IMR-90 (cell line): ENCODE measurements around the gene SDC1. TPM values are rescaled to one million over a fixed set of nuclear protein-coding genes. Genes with fewer than 3 reads are reported as not detected.

ENCODE experiments used
- ATAC-seq: fragments of 200-7000 bp; cut with Tn5 transposase; 2 replicates; pipeline ENCODE4 v1.9.1; 2020; ENCODE audit warnings: low read depth, mild to moderate bottlenecking, moderate library complexity
- BruUV-seq: library from RNA; stranded (reverse); fragments of 400-500 nt; replicated peaks from 2 replicates; lab custom pipeline; 2021; lab: Mats Ljungman, UMichigan
- CTCF ChIA-PET: fragments of 300-600 bp; formaldehyde crosslinking; extraction: SDS; loops from one replicate; lab custom pipeline; 2021; ENCODE audit warnings: antibody characterized with exemption; lab: Yijun Ruan, JAX
- POLR2A ChIA-PET: fragments of 300-600 bp; sonication (Branson Sonifier 250); formaldehyde crosslinking; loops from one replicate; lab custom pipeline; 2022; ENCODE audit warnings: antibody characterized with exemption; ENCODE audit not compliant: unreplicated experiment; lab: Charles Lee
- DNase-seq: peaks from one replicate; pipeline ENCODE4 v3.0.0; 2013
- H2AFZ ChIP-seq: replicated peaks from 2 replicates; pipeline ENCODE3; 2013; ENCODE audit warnings: low read length, mild to moderate bottlenecking; ENCODE audit not compliant: poor library complexity
- H2AK5ac ChIP-seq: 2 replicates; pipeline ENCODE4 v1.6.1; 2013; ENCODE audit warnings: low read depth, low read length, inconsistent platforms
- H2AK9ac ChIP-seq: replicated peaks from 2 replicates; pipeline ENCODE3; 2013; ENCODE audit warnings: mild to moderate bottlenecking, low read depth, low read length, moderate library complexity; ENCODE audit not compliant: poor library complexity
- H2BK120ac ChIP-seq: 2 replicates; pipeline ENCODE4 v1.6.1; 2013; ENCODE audit warnings: low read depth, low read length, inconsistent platforms
- H2BK15ac ChIP-seq: 3 replicates; pipeline ENCODE4 v1.6.1; 2013; ENCODE audit warnings: low read depth, low read length, inconsistent platforms
- H2BK20ac ChIP-seq: 2 replicates; pipeline ENCODE4 v1.6.1; 2013; ENCODE audit warnings: low read depth, mild to moderate bottlenecking, inconsistent platforms, low read length, moderate library complexity
- H2BK5ac ChIP-seq: 2 replicates; pipeline ENCODE4 v1.6.1; 2013; ENCODE audit warnings: mild to moderate bottlenecking, low read depth, low read length, inconsistent platforms; ENCODE audit not compliant: poor library complexity, severe bottlenecking
- H3K14ac ChIP-seq: replicated peaks from 2 replicates; pipeline ENCODE4 v1.6.1; 2013; ENCODE audit warnings: low read depth, low read length, inconsistent platforms
- H3K18ac ChIP-seq: 2 replicates; pipeline ENCODE4 v1.6.1; 2013; ENCODE audit warnings: low read depth, low read length, control low read depth
- H3K23ac ChIP-seq: 2 replicates; pipeline ENCODE4 v1.6.1; 2013; ENCODE audit warnings: low read depth, low read length, inconsistent platforms
- H3K27ac ChIP-seq: 2 replicates; pipeline ENCODE4 v1.5.1; 2013; ENCODE audit warnings: mild to moderate bottlenecking, control low read depth, low read length; ENCODE audit not compliant: insufficient read depth
- H3K27me3 ChIP-seq: 2 replicates; pipeline ENCODE4 v1.6.1; 2013; ENCODE audit warnings: low read length; ENCODE audit not compliant: control insufficient read depth, insufficient read depth
- H3K36me3 ChIP-seq: 2 replicates; pipeline ENCODE4 v1.6.1; 2013; ENCODE audit warnings: low read length, mixed read lengths; ENCODE audit not compliant: control insufficient read depth, insufficient read depth
- H3K4ac ChIP-seq: 2 replicates; pipeline ENCODE4 v1.6.1; 2013; ENCODE audit warnings: low read depth, low read length, inconsistent platforms
- H3K4me1 ChIP-seq: 2 replicates; pipeline ENCODE4 v1.6.1; 2013; ENCODE audit warnings: low read length, mixed read lengths; ENCODE audit not compliant: control insufficient read depth, insufficient read depth
- H3K4me2 ChIP-seq: 2 replicates; pipeline ENCODE4 v1.6.1; 2013; ENCODE audit warnings: low read depth, mild to moderate bottlenecking, control low read depth, low read length, moderate library complexity
- H3K4me3 ChIP-seq: 2 replicates; pipeline ENCODE4 v1.5.1; 2013; ENCODE audit warnings: low read depth, mild to moderate bottlenecking, control low read depth, low read length, moderate library complexity; ENCODE audit not compliant: insufficient read depth
- H3K56ac ChIP-seq: 2 replicates; pipeline ENCODE4 v1.6.1; 2013; ENCODE audit warnings: low read length, inconsistent platforms; ENCODE audit not compliant: insufficient read depth; ENCODE audit errors: extremely low read depth
- H3K79me1 ChIP-seq, 2 experiments: 2 replicates each; pipeline ENCODE4 v1.6.1; 2013; ENCODE audit warnings: low read length in 2 of 2, inconsistent platforms in 1 of 2, low read depth in 1 of 2
- H3K9ac ChIP-seq: 2 replicates; pipeline ENCODE4 v1.6.1; 2013; ENCODE audit warnings: low read depth, low read length, control low read depth
- H3K9me1 ChIP-seq: 2 replicates; pipeline ENCODE4 v1.6.1; 2013; ENCODE audit warnings: low read length, inconsistent platforms; ENCODE audit not compliant: insufficient read depth
- H3K9me3 ChIP-seq: 2 replicates; pipeline ENCODE4 v1.6.1; 2013; ENCODE audit warnings: low read length; ENCODE audit not compliant: control insufficient read depth, insufficient read depth
- H4K20me1 ChIP-seq: 2 replicates; pipeline ENCODE4 v1.6.1; 2013; ENCODE audit warnings: low read length, inconsistent platforms; ENCODE audit not compliant: insufficient read depth
- H4K5ac ChIP-seq: 2 replicates; pipeline ENCODE4 v1.6.1; 2013; ENCODE audit warnings: mild to moderate bottlenecking, low read depth, low read length, control low read depth
- H4K8ac ChIP-seq, 2 experiments: 2 replicates each; pipeline ENCODE4 v1.6.1; 2013; ENCODE audit warnings: low read depth in 2 of 2, low read length in 2 of 2, control low read depth in 1 of 2, inconsistent platforms in 1 of 2
- H4K91ac ChIP-seq: 2 replicates; pipeline ENCODE4 v1.6.1; 2013; ENCODE audit warnings: low read depth, low read length, inconsistent platforms; ENCODE audit not compliant: insufficient read depth
- BHLHE40 ChIP-seq: fragments of 150-350 bp; IDR thresholded peaks from 2 replicates; pipeline ENCODE4 v1.6.1; 2016; ENCODE audit warnings: mild to moderate bottlenecking, low read depth, low read length
- CEBPB ChIP-seq: IDR thresholded peaks from 2 replicates; pipeline ENCODE4 v1.6.1; 2012; ENCODE audit warnings: low read depth, low read length, improper control_type of control experiment
- CHD1 ChIP-seq: IDR thresholded peaks from 2 replicates; pipeline ENCODE4 v1.6.1; 2012; ENCODE audit warnings: low read depth, low read length, improper control_type of control experiment
- FOS ChIP-seq: fragments of 150-350 bp; IDR thresholded peaks from 2 replicates; pipeline ENCODE4 v1.6.1; 2016; ENCODE audit warnings: low read depth, low read length
- MAFK ChIP-seq: IDR thresholded peaks from 2 replicates; pipeline ENCODE4 v1.6.1; 2012; ENCODE audit warnings: low read depth, low read length, improper control_type of control experiment
- MAZ ChIP-seq: IDR thresholded peaks from 2 replicates; pipeline ENCODE4 v1.6.1; 2012; ENCODE audit warnings: low read depth, mild to moderate bottlenecking, low read length, improper control_type of control experiment, moderate library complexity, borderline replicate concordance
- MXI1 ChIP-seq: IDR thresholded peaks from 2 replicates; pipeline ENCODE4 v1.6.1; 2012; ENCODE audit warnings: low read depth, mild to moderate bottlenecking, low read length, moderate library complexity, borderline replicate concordance
- NFE2L2 ChIP-seq: fragments of 150-350 bp; IDR thresholded peaks from 2 replicates; pipeline ENCODE4 v1.6.1; 2016; ENCODE audit warnings: low read depth, mild to moderate bottlenecking, low read length
- POLR2A ChIP-seq: IDR thresholded peaks from 2 replicates; pipeline ENCODE4 v1.6.1; 2012; ENCODE audit warnings: mild to moderate bottlenecking, low read depth, low read length
- RAD21 ChIP-seq: IDR thresholded peaks from 2 replicates; pipeline ENCODE4 v1.6.1; 2012; ENCODE audit warnings: low read length, improper control_type of control experiment
- RCOR1 ChIP-seq: IDR thresholded peaks from 2 replicates; pipeline ENCODE4 v1.6.1; 2012; ENCODE audit warnings: mild to moderate bottlenecking, low read length, improper control_type of control experiment; ENCODE audit not compliant: insufficient replicate concordance
- RFX5 ChIP-seq: IDR thresholded peaks from 2 replicates; pipeline ENCODE4 v1.8.0; 2012; ENCODE audit warnings: low read depth, mild to moderate bottlenecking, low read length, moderate library complexity
- SMC3 ChIP-seq: fragments of 150-350 bp; IDR thresholded peaks from 2 replicates; pipeline ENCODE4 v1.6.1; 2016; ENCODE audit warnings: low read depth, mild to moderate bottlenecking, antibody characterized with exemption, low read length, moderate library complexity
- whole genome bisulfite sequencing, 2 experiments: methylation state at CpG; one replicate each; pipeline versions ENCODE4 v1.1.5 to v1.1.7; 2013; ENCODE audit warnings: missing lambda C conversion rate in 2 of 2; ENCODE audit not compliant: insufficient read length in 1 of 2; ENCODE audit errors: extremely low coverage in 2 of 2; 5-methylcytosine and 5-hydroxymethylcytosine counted together
- dilution Hi-C: fragments of 300-500 bp; cut with HindIII; formaldehyde crosslinking; loops from one replicate; pipeline ENCODE4 v1.14.3; 2018; ENCODE audit warnings: low sequenced_read_pairs; ENCODE audit not compliant: unreplicated experiment
- in situ Hi-C: fragments of 300-500 bp; cut with MboI; formaldehyde crosslinking; loops from 3 replicates; pipeline ENCODE4 v1.14.3; 2019; ENCODE audit warnings: low sequenced_read_pairs, inconsistent platforms, mixed read lengths
- intact Hi-C: fragments of 100-400 bp; cut with micrococcal nuclease; formaldehyde crosslinking; loops from 2 replicates; pipeline ENCODE4 v1.10.0; 2022
- polyA plus RNA-seq, 3 experiments: library from polyadenylated mRNA; depleted of rRNA; stranded (reverse); fragments of >200 nt; gene quantifications; 2 replicates each; pipeline ENCODE4 v1.2.3, GENCODE V29; 2012; ENCODE audit warnings: low replicate concordance in 1 of 3
- total RNA-seq: library from RNA; depleted of rRNA; stranded (reverse); fragments of >200 nt; gene quantifications from 2 replicates; pipeline ENCODE4 v1.2.3, GENCODE V29; 2012
- TF ChIP-seq, protein P1 (sequence below): fragments of 150-350 bp; IDR thresholded peaks from 2 replicates; pipeline ENCODE4 v1.6.1; 2016; ENCODE audit warnings: low read depth, mild to moderate bottlenecking, low read length, moderate library complexity, borderline replicate concordance
- TF ChIP-seq, protein P2 (sequence below): fragments of 150-350 bp; IDR thresholded peaks from 2 replicates; pipeline ENCODE4 v1.6.1; 2017; ENCODE audit warnings: mild to moderate bottlenecking, antibody characterized with exemption, low read length, low read depth
- TF ChIP-seq, protein P3 (sequence below): conservative IDR thresholded peaks from 2 replicates; pipeline ENCODE4 v1.5.1; 2012; ENCODE audit warnings: mild to moderate bottlenecking, low read depth, low read length, improper control_type of control experiment

The SDC1 gene
- total and polyA plus RNA-seq, 2 of the 4 experiments (the other 2 are of a cell fraction), result 22.0 to 28.3 TPM

DNA sequence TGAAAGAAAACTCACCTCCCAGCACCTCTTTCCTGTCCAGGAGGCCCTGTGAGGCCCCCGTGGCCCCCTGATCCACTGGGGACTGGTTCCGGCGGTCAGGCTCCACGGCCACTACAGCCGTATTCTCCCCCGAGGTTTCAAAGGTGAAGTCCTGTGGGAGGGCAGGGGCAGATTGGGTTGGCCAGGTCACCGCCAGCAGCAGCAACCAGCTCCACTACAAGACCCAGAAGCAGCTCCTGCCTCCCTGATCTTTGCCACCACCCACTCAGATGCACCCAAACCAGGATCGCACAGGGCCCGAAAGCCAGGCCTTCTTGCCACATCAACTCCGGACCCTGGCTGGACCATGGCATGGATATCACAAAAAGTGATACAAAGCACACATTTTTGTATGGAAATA, 21.9 kb downstream of the SDC1 start:
- in situ Hi-C loops, result no loop called here
- Histone ChIP-seq H3K4ac (no peak overlapping the region), H2AK9ac (no peak overlapping the region), H3K4me1 (peaks cover 3% of the 10 kb centered on the region; the same call in 1 of the 2 replicates), H3K4me2 (no peak overlapping the region), H4K5ac (no peak overlapping the region), H3K9ac (no peak overlapping the region), H3K9me1 (0 out of 2 replicates have a peak, but pooled peaks cover 3% of the 10 kb centered on the region), H3K18ac (no peak overlapping the region), H2BK15ac (no peak overlapping the region), H3K27ac (no peak overlapping the region), H3K27me3 (no peaks in the 10 kb centered on the region; the same call in 1 of the 2 replicates), H3K9me3 (no peaks in the 10 kb centered on the region), H2BK20ac (no peak overlapping the region), H4K8ac (no peak overlapping the region), H2BK5ac (no peak overlapping the region), H4K91ac (no peak overlapping the region), H3K79me1 (no peaks in the 10 kb centered on the region), H2BK120ac (no peak overlapping the region), H3K23ac (no peak overlapping the region), H3K56ac (no peak overlapping the region), H3K4me3 (no peak overlapping the region), H4K20me1 (no peaks in the 10 kb centered on the region; the same call in 1 of the 2 replicates), H2AK5ac (no peak overlapping the region), H2AFZ (no peak overlapping the region), H3K14ac (no peak overlapping the region), H3K36me3 (peaks cover 4% of the 10 kb centered on the region)
- POLR2A ChIA-PET, result no interaction called here
- no peak for ATAC-seq
- no CpG with 5 or more reads among the region's 10 CpGs for WGBS, 2 experiments
- BruUV-seq, result no TSS peak
- dilution Hi-C loops, result no loop called here
- CTCF ChIA-PET, result no interaction called here
- DNase-seq, result no peak
- no peak for TF ChIP-seq RAD21
- TF ChIP-seq, protein P1, sequence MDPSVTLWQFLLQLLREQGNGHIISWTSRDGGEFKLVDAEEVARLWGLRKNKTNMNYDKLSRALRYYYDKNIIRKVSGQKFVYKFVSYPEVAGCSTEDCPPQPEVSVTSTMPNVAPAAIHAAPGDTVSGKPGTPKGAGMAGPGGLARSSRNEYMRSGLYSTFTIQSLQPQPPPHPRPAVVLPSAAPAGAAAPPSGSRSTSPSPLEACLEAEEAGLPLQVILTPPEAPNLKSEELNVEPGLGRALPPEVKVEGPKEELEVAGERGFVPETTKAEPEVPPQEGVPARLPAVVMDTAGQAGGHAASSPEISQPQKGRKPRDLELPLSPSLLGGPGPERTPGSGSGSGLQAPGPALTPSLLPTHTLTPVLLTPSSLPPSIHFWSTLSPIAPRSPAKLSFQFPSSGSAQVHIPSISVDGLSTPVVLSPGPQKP, result no peak
- TF ChIP-seq NFE2L2, result no peak
- TF ChIP-seq, protein P2, sequence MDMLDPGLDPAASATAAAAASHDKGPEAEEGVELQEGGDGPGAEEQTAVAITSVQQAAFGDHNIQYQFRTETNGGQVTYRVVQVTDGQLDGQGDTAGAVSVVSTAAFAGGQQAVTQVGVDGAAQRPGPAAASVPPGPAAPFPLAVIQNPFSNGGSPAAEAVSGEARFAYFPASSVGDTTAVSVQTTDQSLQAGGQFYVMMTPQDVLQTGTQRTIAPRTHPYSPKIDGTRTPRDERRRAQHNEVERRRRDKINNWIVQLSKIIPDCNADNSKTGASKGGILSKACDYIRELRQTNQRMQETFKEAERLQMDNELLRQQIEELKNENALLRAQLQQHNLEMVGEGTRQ, result no peak
- TF ChIP-seq FOS, result no peak
- TF ChIP-seq RCOR1, result no peak
- no peak for TF ChIP-seq BHLHE40
- no peak for TF ChIP-seq SMC3
- TF ChIP-seq POLR2A, result no peak
- TF ChIP-seq, protein P3, sequence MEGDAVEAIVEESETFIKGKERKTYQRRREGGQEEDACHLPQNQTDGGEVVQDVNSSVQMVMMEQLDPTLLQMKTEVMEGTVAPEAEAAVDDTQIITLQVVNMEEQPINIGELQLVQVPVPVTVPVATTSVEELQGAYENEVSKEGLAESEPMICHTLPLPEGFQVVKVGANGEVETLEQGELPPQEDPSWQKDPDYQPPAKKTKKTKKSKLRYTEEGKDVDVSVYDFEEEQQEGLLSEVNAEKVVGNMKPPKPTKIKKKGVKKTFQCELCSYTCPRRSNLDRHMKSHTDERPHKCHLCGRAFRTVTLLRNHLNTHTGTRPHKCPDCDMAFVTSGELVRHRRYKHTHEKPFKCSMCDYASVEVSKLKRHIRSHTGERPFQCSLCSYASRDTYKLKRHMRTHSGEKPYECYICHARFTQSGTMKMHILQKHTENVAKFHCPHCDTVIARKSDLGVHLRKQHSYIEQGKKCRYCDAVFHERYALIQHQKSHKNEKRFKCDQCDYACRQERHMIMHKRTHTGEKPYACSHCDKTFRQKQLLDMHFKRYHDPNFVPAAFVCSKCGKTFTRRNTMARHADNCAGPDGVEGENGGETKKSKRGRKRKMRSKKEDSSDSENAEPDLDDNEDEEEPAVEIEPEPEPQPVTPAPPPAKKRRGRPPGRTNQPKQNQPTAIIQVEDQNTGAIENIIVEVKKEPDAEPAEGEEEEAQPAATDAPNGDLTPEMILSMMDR, result no peak
- no peak for TF ChIP-seq MAZ
- no peak for TF ChIP-seq MAFK
- TF ChIP-seq MXI1, result no peak
- TF ChIP-seq CHD1, result no peak
- no peak for TF ChIP-seq RFX5
- no peak for TF ChIP-seq CEBPB
- intact Hi-C loops, result no loop called here
